Measurements from ENCODE around the gene L1CAM.

- no peak for TF ChIP-seq POLR2A (IDR thresholded peaks at IDR 0.05)
- TF ChIP-seq, protein P1, sequence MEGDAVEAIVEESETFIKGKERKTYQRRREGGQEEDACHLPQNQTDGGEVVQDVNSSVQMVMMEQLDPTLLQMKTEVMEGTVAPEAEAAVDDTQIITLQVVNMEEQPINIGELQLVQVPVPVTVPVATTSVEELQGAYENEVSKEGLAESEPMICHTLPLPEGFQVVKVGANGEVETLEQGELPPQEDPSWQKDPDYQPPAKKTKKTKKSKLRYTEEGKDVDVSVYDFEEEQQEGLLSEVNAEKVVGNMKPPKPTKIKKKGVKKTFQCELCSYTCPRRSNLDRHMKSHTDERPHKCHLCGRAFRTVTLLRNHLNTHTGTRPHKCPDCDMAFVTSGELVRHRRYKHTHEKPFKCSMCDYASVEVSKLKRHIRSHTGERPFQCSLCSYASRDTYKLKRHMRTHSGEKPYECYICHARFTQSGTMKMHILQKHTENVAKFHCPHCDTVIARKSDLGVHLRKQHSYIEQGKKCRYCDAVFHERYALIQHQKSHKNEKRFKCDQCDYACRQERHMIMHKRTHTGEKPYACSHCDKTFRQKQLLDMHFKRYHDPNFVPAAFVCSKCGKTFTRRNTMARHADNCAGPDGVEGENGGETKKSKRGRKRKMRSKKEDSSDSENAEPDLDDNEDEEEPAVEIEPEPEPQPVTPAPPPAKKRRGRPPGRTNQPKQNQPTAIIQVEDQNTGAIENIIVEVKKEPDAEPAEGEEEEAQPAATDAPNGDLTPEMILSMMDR (IDR thresholded peaks at IDR 0.05): no peak
These were observed 53.2 kb downstream of the L1CAM start for GRCh38 chrX:153832728-153833127.

Data from adrenal gland (tissue), 5 donors.